GM13977 (cell line): ENCODE results near the gene RARS2.

Experiments
- DNase-seq: peaks from one replicate; pipeline ENCODE4 v3.0.0; 2012; ENCODE audit warnings: low spot score
- in situ Hi-C: fragments of 300-500 bp; cut with MboI; formaldehyde crosslinking; loops from one replicate; pipeline ENCODE4 v1.12.0; 2022; ENCODE audit warnings: low sequenced_read_pairs, low pct_unique_long_range_greater_than_20kb, mixed read lengths, inconsistent platforms; ENCODE audit not compliant: unreplicated experiment
- TF ChIP-seq, protein P1 (sequence below): IDR thresholded peaks from 2 replicates; pipeline ENCODE4 v1.5.1; 2012; ENCODE audit warnings: mild to moderate bottlenecking, control low read depth; ENCODE audit not compliant: insufficient read depth; ENCODE audit errors: extremely low read depth, missing control alignments

The RARS2 gene

DNA sequence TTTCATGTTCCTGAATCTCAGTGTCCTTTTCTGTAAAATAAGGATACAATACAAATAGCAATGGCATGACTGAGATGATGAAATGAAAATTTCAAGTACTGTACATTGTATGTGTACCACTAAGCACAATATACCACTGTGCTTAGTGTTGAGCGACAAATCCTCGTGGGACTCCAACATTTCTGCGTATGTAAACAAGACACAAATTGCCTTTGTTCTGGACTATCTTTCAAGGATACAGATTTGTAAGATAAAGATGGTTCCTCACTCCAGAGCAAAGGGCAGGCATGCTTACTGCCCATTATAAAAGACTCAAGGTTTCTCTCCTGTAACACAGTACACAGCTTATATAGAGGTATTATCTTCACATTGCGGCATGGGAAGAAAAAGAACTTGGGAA lies 6.0 kb downstream of the RARS2 start:
- TF ChIP-seq, protein P1, sequence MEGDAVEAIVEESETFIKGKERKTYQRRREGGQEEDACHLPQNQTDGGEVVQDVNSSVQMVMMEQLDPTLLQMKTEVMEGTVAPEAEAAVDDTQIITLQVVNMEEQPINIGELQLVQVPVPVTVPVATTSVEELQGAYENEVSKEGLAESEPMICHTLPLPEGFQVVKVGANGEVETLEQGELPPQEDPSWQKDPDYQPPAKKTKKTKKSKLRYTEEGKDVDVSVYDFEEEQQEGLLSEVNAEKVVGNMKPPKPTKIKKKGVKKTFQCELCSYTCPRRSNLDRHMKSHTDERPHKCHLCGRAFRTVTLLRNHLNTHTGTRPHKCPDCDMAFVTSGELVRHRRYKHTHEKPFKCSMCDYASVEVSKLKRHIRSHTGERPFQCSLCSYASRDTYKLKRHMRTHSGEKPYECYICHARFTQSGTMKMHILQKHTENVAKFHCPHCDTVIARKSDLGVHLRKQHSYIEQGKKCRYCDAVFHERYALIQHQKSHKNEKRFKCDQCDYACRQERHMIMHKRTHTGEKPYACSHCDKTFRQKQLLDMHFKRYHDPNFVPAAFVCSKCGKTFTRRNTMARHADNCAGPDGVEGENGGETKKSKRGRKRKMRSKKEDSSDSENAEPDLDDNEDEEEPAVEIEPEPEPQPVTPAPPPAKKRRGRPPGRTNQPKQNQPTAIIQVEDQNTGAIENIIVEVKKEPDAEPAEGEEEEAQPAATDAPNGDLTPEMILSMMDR = no peak
- no peak for DNase-seq
- in situ Hi-C loops = no loop called here

DNA sequence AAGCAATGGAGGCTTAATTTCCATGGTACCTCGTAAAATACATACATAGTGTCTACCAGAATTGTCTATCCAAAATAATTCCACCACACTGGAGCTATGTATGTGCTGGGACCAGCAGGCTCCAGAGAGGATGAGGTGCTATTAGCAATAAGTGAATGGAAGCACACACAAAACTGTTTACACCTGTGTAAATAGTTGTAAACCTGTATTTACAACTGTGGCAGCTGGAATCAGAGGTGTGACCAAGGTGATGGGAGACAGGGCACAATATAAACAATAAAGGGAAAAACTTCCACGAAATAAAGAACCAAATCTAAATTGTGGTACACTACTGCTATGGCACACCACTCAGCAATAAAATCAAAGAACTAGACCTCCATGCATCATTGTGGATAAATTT lies 14.4 kb downstream of the RARS2 start:
- DNase-seq = no peak
- in situ Hi-C loops = no loop called here
- TF ChIP-seq, protein P1 = no peak

DNA sequence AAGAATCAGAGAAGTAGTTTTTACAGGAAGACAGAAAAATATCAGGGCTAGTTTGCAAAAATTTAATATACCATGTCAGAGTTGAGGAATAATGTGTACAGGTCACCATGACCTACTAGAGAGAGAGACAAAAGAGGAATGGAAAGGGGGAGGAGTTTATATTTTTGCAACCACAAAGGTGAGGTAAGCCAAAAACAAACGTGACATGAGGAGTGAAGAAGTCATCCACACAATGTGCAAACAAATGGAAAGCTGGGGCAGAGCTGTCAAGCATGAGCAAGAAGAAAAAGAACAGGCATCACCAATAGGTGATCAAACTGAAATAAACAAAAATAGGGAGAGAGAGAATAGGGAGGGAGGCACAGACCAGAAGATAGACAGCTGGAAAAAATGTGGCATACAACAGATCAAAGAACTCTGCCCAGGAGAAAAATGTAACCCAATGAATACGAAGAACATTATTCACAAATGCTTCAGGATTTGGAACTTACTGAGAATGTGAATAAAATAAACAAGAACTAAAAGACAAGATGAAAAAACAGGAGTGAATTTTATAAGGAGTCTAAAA lies 15.5 kb downstream of the RARS2 start:
- TF ChIP-seq, protein P1 = no peak
- in situ Hi-C loops = no loop called here
- no peak for DNase-seq

DNA sequence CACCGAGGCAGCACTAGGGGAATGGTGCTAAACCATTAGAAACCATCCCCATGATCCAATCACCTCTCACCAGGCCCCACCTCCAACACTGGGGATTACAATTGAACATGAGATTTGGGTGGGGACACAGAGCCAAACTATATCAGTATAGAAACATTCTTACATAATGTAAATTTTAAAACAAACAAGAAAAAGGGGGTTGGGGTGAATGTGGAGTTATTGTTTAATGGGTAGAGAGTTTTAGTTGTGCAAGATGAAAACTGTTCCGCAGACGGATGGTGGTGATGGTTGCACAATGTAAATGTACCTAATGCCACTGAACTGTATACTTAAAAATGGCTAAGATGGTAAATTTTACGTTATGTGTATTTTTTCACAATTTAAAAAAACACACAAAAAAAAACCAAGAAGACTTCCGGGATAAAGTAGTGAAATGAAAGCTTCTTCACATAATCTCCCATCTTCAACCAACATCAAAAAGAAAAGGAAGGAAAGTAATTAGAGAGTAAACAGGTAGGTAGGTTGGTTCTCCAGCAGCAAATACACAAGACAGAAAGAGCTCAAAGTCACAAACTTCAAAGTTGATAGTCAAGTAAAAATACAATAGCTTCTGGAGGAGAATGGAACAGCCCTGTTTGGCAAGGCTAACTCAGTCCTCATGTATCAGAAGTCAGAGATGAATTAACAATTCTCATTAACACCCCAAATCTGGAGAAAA lies 16.3 kb downstream of the RARS2 start:
- in situ Hi-C loops = no loop called here
- TF ChIP-seq, protein P1 = no peak

DNA sequence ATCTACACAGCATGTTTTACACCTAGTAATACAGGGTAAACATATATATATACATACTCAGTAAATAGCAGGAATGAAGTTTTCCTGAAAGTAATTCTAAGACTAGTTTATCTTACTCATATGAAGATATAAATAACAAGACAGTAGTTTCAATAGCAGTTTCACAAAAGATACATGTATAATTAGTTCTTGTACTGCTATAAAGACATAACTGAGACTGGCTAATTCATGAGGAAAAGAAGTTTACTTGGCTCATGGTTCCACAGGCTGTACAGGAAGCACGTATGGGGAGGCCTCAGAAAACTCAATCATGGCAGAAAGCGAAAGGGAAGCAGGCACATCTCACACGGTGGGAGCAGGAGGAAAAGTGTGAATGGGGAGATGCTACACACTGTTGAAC lies 16.9 kb downstream of the RARS2 start:
- TF ChIP-seq, protein P1 = no peak
- in situ Hi-C loops = no loop called here
- no peak for DNase-seq

More for the DNA sequence above, 16.3 kb downstream of the RARS2 start:
- no peak for DNase-seq

DNA sequence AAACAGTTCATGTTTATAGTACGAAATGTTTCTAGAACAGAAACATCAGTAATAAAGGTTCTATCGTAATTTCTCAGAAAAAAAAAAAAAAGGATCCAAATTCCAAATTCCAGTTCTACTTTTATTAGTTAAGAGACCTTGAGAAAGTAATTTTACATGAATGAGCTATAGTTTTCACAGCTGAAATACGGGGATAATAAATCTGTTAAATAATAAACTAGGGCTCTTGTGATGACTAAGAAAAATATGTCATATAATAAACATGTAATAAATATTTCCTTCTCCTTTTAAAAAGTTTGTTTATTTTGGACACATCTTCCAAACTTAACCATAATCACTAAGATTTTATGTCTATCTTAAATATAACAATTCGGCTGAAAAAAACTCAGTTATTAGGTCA lies 17.8 kb downstream of the RARS2 start:
- DNase-seq = no peak
- in situ Hi-C loops = no loop called here
- TF ChIP-seq, protein P1 = no peak
